ENCODE data around the gene SURF4.

The SURF4 gene

GRCh38 chr9:133345596-133345995 lies 30.3 kb downstream of the SURF4 start:
- DNase-seq, result no peak
- peaks cover 82% of the 10 kb centered on the region for H3K36me3 ChIP-seq
- H3K4me3 ChIP-seq (ENCODE audit: low read depth, low read length), result no peak overlapping the region
- no peaks in the 10 kb centered on the region for H3K27me3 ChIP-seq (ENCODE audit: insufficient read depth, low read depth, severe bottlenecking)
- H3K27ac ChIP-seq, result no peak overlapping the region
- no peaks in the 10 kb centered on the region for H3K9me3 ChIP-seq (ENCODE audit: severe bottlenecking)
- TF ChIP-seq, protein P1, sequence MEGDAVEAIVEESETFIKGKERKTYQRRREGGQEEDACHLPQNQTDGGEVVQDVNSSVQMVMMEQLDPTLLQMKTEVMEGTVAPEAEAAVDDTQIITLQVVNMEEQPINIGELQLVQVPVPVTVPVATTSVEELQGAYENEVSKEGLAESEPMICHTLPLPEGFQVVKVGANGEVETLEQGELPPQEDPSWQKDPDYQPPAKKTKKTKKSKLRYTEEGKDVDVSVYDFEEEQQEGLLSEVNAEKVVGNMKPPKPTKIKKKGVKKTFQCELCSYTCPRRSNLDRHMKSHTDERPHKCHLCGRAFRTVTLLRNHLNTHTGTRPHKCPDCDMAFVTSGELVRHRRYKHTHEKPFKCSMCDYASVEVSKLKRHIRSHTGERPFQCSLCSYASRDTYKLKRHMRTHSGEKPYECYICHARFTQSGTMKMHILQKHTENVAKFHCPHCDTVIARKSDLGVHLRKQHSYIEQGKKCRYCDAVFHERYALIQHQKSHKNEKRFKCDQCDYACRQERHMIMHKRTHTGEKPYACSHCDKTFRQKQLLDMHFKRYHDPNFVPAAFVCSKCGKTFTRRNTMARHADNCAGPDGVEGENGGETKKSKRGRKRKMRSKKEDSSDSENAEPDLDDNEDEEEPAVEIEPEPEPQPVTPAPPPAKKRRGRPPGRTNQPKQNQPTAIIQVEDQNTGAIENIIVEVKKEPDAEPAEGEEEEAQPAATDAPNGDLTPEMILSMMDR (IDR thresholded peaks at IDR 0.05; ENCODE audit: low read depth, low read length), result no peak

DNA sequence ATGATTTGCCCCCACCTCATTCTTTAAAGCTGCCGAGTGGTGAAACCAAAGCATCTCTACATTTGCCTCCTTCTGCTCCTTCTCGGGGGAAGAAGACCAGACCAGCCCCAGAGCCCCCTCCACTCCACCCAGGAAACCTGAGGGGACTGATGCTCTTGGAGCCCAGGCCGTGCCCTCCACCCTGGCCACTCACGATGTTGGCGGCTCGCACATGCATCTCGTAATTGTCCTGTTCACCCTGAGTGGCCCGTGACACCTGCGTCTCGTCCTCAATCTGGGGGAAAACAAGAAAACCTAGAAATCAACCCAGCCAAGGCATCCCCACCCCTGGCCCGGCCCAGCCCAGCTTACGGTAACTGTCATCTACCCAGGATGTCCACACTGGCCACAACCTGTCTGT lies 30.9 kb downstream of the SURF4 start:
- Histone ChIP-seq H3K36me3 (peaks cover 80% of the 10 kb centered on the region), H3K9me3 (ENCODE audit: severe bottlenecking) (no peaks in the 10 kb centered on the region), H3K27ac (no peak overlapping the region), H3K27me3 (ENCODE audit: insufficient read depth, low read depth, severe bottlenecking) (no peaks in the 10 kb centered on the region), H3K4me3 (ENCODE audit: low read depth, low read length) (no peak overlapping the region)
- DNase-seq, result no peak
- TF ChIP-seq, protein P1 (IDR thresholded peaks at IDR 0.05; ENCODE audit: low read depth, low read length), result no peak

DNA sequence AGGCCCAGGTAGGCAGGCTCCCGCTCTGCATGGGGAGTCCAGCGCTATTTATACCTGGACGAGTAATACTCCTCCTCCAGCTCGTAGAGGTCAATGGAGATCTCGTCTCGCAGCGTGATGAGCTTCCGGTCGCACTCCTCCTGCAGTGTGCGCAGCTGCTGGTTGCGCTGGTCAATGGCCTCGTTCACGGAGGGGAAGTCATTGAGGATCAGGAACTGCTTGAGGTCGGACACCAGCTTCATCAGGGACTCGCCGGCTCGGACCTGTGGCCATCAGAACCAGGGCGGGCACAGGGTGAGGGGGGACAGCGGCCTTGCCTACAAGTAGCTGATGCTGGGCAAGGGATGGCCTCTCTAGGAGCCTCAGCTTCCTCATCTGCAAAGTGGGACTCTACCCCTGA lies 31.8 kb downstream of the SURF4 start:
- H3K4me3 ChIP-seq (ENCODE audit: low read depth, low read length), result no peak overlapping the region
- no peaks in the 10 kb centered on the region for H3K27me3 ChIP-seq (ENCODE audit: insufficient read depth, low read depth, severe bottlenecking)
- peaks cover 78% of the 10 kb centered on the region for H3K36me3 ChIP-seq
- no peaks in the 10 kb centered on the region for H3K9me3 ChIP-seq (ENCODE audit: severe bottlenecking)
- TF ChIP-seq, protein P1 (IDR thresholded peaks at IDR 0.05; ENCODE audit: low read depth, low read length), result no peak
- no peak for DNase-seq
- H3K27ac ChIP-seq, result no peak overlapping the region

GRCh38 chr9:133342570-133342969 lies 33.3 kb downstream of the SURF4 start:
- peaks cover 68% of the 10 kb centered on the region for H3K36me3 ChIP-seq
- peak; percentile 40 for DNase-seq
- H3K4me3 ChIP-seq (ENCODE audit: low read depth, low read length), result no peak overlapping the region
- TF ChIP-seq, protein P1 (IDR thresholded peaks at IDR 0.05; ENCODE audit: low read depth, low read length), result peak; percentile 56
- no peaks in the 10 kb centered on the region for H3K27me3 ChIP-seq (ENCODE audit: insufficient read depth, low read depth, severe bottlenecking)
- H3K9me3 ChIP-seq (ENCODE audit: severe bottlenecking), result no peaks in the 10 kb centered on the region
- H3K27ac ChIP-seq, result no peak overlapping the region

DNA sequence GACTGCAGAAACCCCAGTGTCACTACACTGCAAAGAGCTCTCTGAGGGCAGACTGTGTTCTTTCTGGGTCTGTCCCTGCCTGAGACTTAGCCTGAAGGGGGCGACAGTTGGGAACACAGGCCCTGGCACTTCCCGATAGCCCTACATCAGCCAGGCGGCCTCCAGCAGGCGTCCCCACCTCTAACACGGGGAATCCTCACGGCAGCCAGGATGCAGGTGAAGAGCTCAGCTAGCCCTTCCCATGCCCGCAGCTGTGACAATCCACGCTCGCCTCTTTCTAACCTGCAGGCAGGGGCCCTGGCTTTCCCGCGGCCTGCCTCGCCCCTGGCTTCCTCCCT lies 33.8 kb downstream of the SURF4 start:
- Histone ChIP-seq H3K27ac (no peak overlapping the region), H3K9me3 (ENCODE audit: severe bottlenecking) (no peaks in the 10 kb centered on the region), H3K36me3 (peaks cover 68% of the 10 kb centered on the region), H3K27me3 (ENCODE audit: insufficient read depth, low read depth, severe bottlenecking) (no peaks in the 10 kb centered on the region), H3K4me3 (ENCODE audit: low read depth, low read length) (no peak overlapping the region)
- TF ChIP-seq, protein P1 (IDR thresholded peaks at IDR 0.05; ENCODE audit: low read depth, low read length), result peak; percentile 56
- DNase-seq, result peak; percentile 41

DNA sequence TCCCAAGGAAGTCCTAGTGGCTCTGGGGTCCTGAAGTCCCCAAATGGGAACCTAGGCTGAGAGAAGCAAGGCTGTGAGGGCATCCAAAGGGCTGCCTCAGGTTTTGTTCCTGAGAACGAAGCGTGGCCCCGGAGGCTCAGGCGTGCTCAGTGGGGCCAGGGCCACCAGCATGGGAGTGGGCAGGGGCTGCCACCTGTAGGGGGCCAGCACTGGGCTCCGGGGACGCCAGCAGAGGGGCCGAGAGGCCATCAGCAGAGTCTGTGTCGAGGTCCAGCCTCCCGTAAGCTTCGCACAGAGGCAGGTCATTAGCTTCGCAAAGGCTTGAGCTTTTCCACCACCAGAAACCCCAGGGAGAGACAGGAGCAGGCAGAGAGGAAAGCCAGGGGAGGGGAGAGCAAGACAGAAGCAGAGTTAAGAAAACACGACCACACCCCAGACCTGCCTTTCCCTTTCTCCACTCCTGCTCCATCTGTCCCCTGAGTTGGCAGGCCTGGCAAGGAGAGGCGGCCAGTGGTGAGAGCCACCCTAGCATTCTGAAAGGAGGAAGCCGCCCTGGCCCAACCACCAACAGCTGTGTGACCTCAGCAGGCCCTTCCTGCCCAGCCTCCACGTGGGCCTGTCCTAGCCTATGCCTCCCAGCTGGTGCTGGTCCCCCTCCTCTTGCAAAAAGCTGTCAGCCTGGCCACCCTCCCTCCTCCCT lies 34.3 kb downstream of the SURF4 start:
- H3K27ac ChIP-seq, result no peak overlapping the region
- H3K36me3 ChIP-seq, result peaks cover 68% of the 10 kb centered on the region
- no peak for DNase-seq
- TF ChIP-seq, protein P1 (IDR thresholded peaks at IDR 0.05; ENCODE audit: low read depth, low read length), result no peak
- no peak overlapping the region for H3K4me3 ChIP-seq (ENCODE audit: low read depth, low read length)
- no peaks in the 10 kb centered on the region for H3K9me3 ChIP-seq (ENCODE audit: severe bottlenecking)
- no peaks in the 10 kb centered on the region for H3K27me3 ChIP-seq (ENCODE audit: insufficient read depth, low read depth, severe bottlenecking)

Measured in WERI-Rb-1 (cell line).